Muscle layer of colon (tissue), 2 donors: Measurements from ENCODE around the gene PRKRIP1.
"Not testable (repeated sequence)": the region's sequence is repeated elsewhere in the genome, so short reads cannot be mapped to it uniquely, and the experiment has no call there.

Experiments
- H3K27ac ChIP-seq: one replicate; pipeline ENCODE4 v1.7.0; 2013; ENCODE audit warnings: low read depth, mild to moderate bottlenecking, low read length, moderate library complexity
- H3K27me3 ChIP-seq, 2 donors: one replicate each; pipeline ENCODE4 v1.7.0; 2013; ENCODE audit warnings: low read length in 2 of 2, mild to moderate bottlenecking in 2 of 2; ENCODE audit not compliant: insufficient read depth in 2 of 2, control insufficient read depth in 1 of 2
- H3K36me3 ChIP-seq: one replicate; pipeline ENCODE4 v1.7.0; 2013; ENCODE audit warnings: mild to moderate bottlenecking, low read length; ENCODE audit not compliant: insufficient read depth
- H3K4me1 ChIP-seq: one replicate; pipeline ENCODE4 v1.7.0; 2013; ENCODE audit warnings: mild to moderate bottlenecking, low read length; ENCODE audit not compliant: insufficient read depth
- H3K4me3 ChIP-seq, 2 donors: one replicate each; pipeline ENCODE4 v1.7.0; 2013; ENCODE audit warnings: low read length in 2 of 2, low read depth in 1 of 2, mild to moderate bottlenecking in 1 of 2, moderate library complexity in 1 of 2
- H3K9ac ChIP-seq: one replicate; pipeline ENCODE4 v1.7.0; 2013; ENCODE audit warnings: low read length
- H3K9me3 ChIP-seq: one replicate; pipeline ENCODE4 v1.7.0; 2013; ENCODE audit warnings: mild to moderate bottlenecking, low read length
- donor health status: abdominal sarcoma.
- donor health status: Adenocarcinoma of cecum.

The PRKRIP1 gene

DNA sequence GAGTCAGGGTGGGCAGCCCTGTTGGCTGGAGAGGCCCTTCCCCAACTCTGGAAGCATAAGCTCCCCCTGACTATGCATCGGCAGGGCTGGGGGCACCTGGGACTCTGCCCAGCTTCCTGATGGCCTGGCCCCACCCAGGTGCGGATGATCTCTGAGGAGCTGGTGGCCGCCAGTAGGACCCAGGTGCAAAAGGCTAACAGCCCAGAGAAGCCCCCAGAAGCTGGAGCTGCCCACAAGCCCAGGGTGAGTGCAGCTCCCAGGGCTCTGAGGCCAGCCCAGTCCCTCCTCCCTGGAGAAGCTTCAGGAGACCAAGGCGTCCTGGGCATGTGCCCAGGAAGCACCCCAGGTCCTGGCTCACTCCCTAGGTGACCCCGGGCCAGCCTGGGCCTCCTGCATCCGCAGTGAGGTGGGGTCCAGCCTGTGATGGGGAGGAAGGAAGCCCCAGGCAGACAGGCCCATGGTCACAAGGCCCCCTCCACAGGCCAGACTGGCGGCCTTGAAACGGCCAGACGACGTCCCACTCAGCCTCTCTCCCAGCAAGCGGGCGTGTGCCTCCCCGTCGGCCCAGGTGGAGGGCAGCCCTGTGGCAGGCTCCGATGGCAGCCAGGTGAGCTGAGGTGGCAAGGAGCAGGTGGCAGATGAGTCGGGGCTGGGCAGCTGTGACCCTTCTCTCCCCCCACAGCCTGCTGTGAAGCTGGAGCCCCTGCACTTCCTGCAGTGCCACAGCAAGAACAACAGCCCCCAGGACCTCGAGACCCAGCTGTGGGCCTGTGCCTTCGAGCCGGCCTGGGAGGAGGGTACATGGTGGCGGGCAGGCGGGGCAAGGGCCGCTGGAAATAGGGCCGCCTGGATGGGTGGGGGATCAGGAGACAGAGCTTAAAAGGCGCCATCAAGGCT, 71.7 kb downstream of the PRKRIP1 start:
- Histone ChIP-seq H3K9me3 (no peaks in the 10 kb centered on the region), H3K36me3 (peaks cover 4% of the 10 kb centered on the region), H3K4me1 (peaks cover 16% of the 10 kb centered on the region), H3K4me3 (no peak overlapping the region), H3K9ac (no peak overlapping the region), H3K27ac (no peak overlapping the region), H3K27me3 (no peaks in the 10 kb centered on the region)

GRCh38 chr7:102468478-102469350, 72.6 kb downstream of the PRKRIP1 start:
- Histone ChIP-seq H3K27ac (no peak overlapping the region), H3K4me3 (no peak overlapping the region)

DNA sequence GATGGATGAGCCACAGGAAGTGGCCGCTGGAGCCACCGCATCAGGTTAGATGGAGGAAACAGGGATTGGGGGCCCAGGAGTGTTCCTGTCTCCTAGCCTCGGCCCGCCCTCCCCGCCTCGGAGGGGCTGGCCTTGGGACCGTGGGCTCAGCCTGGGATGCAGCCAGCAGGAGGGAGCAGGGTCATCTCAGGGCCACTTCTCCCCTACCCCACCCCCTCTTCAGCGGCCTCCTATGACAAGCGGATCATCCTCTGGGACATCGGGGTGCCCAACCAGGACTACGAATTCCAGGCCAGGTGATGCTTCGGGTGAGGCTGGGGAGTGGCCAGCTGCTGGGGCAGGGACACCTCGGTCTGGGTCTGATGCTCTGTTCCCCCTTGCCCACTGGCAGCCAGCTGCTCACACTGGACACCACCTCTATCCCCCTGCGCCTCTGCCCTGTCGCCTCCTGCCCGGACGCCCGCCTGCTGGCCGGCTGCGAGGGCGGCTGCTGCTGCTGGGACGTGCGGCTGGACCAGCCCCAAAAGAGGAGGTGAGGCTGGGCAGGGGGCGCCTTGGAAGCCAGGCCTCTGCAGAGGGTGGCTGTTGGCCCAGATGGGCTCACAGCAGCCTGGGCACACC, 73.3 kb downstream of the PRKRIP1 start:
- Histone ChIP-seq H3K27me3 (no peaks in the 10 kb centered on the region), H3K4me1 (peaks cover 7% of the 10 kb centered on the region), H3K4me3 (no peak overlapping the region), H3K36me3 (peaks cover 4% of the 10 kb centered on the region), H3K9ac (no peak overlapping the region), H3K27ac (no peak overlapping the region), H3K9me3 (no peaks in the 10 kb centered on the region)

More at GRCh38 chr7:102468478-102469350, 72.6 kb downstream of the PRKRIP1 start:
- H3K9ac ChIP-seq, result no peak overlapping the region
- H3K27me3 ChIP-seq, result no peaks in the 10 kb centered on the region
- peaks cover 11% of the 10 kb centered on the region for H3K4me1 ChIP-seq
- no peaks in the 10 kb centered on the region for H3K9me3 ChIP-seq
- H3K36me3 ChIP-seq, result peaks cover 4% of the 10 kb centered on the region

DNA sequence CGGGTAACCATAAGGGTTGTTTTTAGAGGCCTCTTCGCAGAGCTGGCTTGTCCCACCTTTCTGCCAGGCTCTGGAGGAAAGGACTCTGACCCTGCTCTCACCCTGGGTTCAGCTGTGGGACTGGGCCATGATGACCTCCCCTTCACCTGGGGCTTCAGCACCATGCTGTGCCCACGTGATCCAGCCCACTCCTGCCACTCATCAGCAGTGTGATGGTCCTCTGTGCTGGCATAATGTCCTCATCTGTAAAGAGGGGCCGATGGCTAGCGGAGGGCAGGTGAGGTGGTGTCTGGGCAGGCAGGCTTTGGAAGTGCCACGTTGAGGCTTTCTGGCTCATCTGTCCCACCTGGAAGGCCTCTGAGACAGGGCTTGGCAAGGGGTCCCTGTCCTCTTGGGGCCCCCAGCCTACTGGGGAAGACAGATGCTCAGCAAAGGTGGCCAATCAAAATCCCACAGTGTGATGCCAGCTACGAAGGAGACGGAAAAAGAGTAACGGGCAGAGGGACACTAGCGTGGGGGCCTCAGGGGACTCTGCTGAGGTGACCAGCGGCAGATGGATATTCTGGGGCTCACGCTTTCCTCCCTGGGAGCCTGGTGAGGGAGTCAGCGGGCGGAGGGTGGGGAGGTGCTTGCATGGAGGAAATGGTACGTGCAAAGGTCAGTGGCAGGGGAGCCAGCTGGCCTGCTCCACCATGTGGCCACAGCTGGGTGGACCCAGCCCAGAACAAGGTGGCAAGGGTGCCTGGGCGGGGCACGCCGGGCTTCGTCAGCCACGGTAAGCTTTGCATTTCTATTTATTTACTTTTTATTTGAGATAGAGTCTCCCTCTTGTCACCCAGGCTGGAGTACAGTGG, 74.0 kb downstream of the PRKRIP1 start:
- H3K4me1 ChIP-seq, result peaks cover 7% of the 10 kb centered on the region
- no peak overlapping the region for H3K27ac ChIP-seq
- H3K36me3 ChIP-seq, result peaks cover 4% of the 10 kb centered on the region
- H3K9me3 ChIP-seq, result no peaks in the 10 kb centered on the region
- H3K9ac ChIP-seq, result no peak overlapping the region
- no peak overlapping the region for H3K4me3 ChIP-seq
- H3K27me3 ChIP-seq, result no peaks in the 10 kb centered on the region

DNA sequence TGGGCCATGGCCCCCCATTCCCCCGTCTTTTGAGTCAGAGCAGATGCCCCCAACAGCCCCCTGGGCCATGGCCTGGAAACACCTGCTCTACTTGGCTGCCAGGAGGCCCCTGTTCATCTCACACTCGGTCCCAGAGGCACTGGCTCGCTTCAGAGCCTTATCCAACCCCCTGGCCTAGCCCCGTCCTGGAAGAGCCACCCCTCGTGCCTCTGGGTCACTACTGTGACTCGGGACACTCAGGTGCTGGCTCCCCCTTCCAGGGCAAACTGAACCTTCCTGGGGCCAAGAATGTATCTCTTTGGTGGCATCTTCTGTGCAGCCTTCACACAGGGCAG, 75.6 kb downstream of the PRKRIP1 start:
- Histone ChIP-seq H3K9me3 (no peaks in the 10 kb centered on the region), H3K27me3 (no peaks in the 10 kb centered on the region), H3K36me3 (peaks cover 4% of the 10 kb centered on the region), H3K27ac (no peak overlapping the region), H3K9ac (no peak overlapping the region), H3K4me1 (no peaks in the 10 kb centered on the region), H3K4me3 (no peak overlapping the region)

DNA sequence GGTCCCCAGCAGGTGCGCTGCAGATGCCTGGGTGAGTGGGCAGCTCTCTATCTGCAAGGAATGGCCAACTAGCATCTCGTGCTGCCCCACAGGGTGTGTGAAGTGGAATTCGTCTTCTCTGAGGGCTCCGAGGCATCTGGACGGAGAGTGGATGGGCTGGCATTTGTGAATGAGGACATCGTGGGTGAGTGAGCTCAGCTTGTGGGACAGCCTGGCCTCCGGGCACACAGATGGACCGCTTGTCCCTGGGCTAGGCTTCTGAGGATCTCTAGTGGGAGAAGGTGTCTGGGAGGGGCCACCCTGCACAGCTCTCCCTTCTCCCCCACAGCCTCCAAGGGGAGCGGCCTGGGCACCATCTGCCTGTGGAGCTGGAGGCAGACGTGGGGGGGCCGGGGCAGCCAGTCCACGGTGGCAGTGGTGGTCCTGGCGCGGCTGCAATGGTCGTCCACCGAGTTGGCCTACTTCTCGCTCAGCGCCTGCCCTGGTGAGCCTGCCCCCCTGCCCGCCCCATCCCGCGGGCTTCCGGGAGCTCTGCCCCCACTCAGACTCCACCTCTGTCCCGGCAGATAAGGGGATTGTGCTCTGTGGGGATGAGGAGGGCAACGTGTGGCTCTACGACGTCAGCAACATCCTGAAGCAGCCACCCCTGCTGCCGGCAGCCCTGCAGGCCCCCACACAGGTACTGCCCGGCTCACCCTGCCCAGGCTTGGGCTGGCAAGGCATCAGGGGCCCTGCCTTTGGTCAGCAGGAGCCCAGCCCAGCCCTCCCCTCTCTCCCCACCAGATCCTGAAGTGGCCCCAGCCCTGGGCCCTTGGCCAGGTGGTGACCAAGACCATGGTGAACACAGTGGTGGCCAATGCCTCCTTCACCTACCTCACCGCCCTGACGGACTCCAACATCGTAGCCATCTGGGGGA, 76.2 kb downstream of the PRKRIP1 start:
- no peak overlapping the region for H3K27ac ChIP-seq
- H3K36me3 ChIP-seq, result peaks cover 4% of the 10 kb centered on the region
- H3K27me3 ChIP-seq, result no peaks in the 10 kb centered on the region
- no peaks in the 10 kb centered on the region for H3K9me3 ChIP-seq
- no peak overlapping the region for H3K9ac ChIP-seq
- no peak overlapping the region for H3K4me3 ChIP-seq
- no peaks in the 10 kb centered on the region for H3K4me1 ChIP-seq

DNA sequence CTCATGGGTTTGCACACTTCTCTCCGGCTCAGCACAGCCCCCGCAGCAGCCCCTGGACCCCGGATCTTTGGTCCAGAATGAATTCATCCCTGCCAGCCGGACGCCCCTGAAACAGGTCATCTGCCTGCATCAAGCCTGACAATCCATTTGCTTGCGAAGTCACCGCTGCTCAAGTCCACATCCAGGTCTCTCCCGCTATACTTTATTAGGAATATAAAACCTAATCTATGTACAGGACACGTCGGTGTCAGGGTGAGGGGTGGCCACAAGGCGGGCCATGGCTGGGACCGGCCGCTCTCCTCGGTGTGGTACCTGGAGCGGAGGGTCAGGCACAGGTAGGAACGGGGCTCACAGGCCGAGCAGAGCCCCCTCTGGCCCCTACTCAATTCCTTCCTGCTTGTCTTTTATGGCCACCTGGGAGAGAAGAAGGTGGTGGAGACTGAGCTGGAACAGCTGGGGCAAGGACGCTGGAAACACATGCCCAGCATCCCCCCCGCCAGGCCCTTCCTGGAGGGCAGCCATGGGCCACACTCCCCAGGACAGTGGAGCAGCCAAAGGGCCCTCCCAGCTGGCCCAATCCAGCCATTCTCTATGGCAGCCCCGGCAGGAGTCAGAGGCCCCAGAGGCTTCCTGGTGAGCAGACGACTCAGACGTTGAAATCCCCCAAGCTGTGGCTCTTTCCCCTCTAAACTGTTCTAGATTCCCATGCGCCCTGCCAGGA, 77.3 kb downstream of the PRKRIP1 start:
- Histone ChIP-seq H3K4me1 (no peaks in the 10 kb centered on the region), H3K4me3 (no peak overlapping the region), H3K27me3 (no peaks in the 10 kb centered on the region), H3K27ac (no peak overlapping the region), H3K9me3 (no peaks in the 10 kb centered on the region), H3K9ac (no peak overlapping the region), H3K36me3 (peaks cover 4% of the 10 kb centered on the region)

- H3K27ac ChIP-seq, H3K36me3 ChIP-seq, H3K4me3 ChIP-seq: not testable (repeated sequence)
Measured at GRCh38 chr7:102474116-102474515, 78.0 kb downstream of the PRKRIP1 start.

GRCh38 chr7:102474736-102475435, 78.7 kb downstream of the PRKRIP1 start:
- not testable (repeated sequence) for H3K27me3 ChIP-seq, H3K9ac ChIP-seq, H3K4me3 ChIP-seq, H3K4me1 ChIP-seq, H3K27ac ChIP-seq, H3K9me3 ChIP-seq, H3K36me3 ChIP-seq

More at GRCh38 chr7:102474116-102474515, 78.0 kb downstream of the PRKRIP1 start:
- H3K4me1 ChIP-seq, H3K9me3 ChIP-seq, H3K9ac ChIP-seq, H3K27me3 ChIP-seq: not testable (repeated sequence)
